Fibroblast of lung (primary cell): Measurements from ENCODE around the gene SIK3. TPM values are rescaled to one million over a fixed set of nuclear protein-coding genes. Genes with fewer than 3 reads are reported as not detected.

Experiments
- DNase-seq, 2 donors: peaks; one replicate each; pipeline versions ENCODE4 v3.0.0 to v3.0.0-alpha.2; 2010; ENCODE audit warnings: low read depth in 2 of 2
- H2AFZ ChIP-seq: 2 replicates; pipeline ENCODE4 v1.5.1; 2012; ENCODE audit warnings: low read length, control low read depth, inconsistent platforms
- H3K27ac ChIP-seq: 2 replicates; pipeline ENCODE4 v1.5.1; 2011; ENCODE audit warnings: low read length, control low read depth; ENCODE audit not compliant: insufficient read depth
- H3K27me3 ChIP-seq: 2 replicates; pipeline ENCODE4 v1.5.1; 2011; ENCODE audit warnings: mild to moderate bottlenecking, low read length; ENCODE audit not compliant: control insufficient read depth, insufficient read depth
- H3K36me3 ChIP-seq: 2 replicates; pipeline ENCODE4 v1.5.1; 2011; ENCODE audit warnings: low read length; ENCODE audit not compliant: control insufficient read depth, insufficient read depth
- H3K4me1 ChIP-seq: 2 replicates; pipeline ENCODE4 v1.5.1; 2011; ENCODE audit warnings: low read length; ENCODE audit not compliant: control insufficient read depth, insufficient read depth; ENCODE audit errors: extremely low read depth
- H3K4me2 ChIP-seq: 2 replicates; pipeline ENCODE4 v1.5.1; 2011; ENCODE audit warnings: low read length, control low read depth; ENCODE audit not compliant: insufficient read depth; ENCODE audit errors: extremely low read depth
- H3K4me3 ChIP-seq, 4 experiments: fragments of 200-600 bp in 1 of 4; sonication (generic) in 1 of 4; replicated peaks in 1 of 4; 2 replicates each; pipeline ENCODE4 v1.5.1; 2011 to 2016; ENCODE audit warnings: low read length in 4 of 4, low read depth in 3 of 4, mild to moderate bottlenecking in 3 of 4, control low read depth in 2 of 4, inconsistent platforms in 1 of 4, mixed read lengths in 1 of 4; ENCODE audit not compliant: insufficient read depth in 1 of 4; ENCODE audit errors: control extremely low read depth in 1 of 4
- H3K79me2 ChIP-seq: 2 replicates; pipeline ENCODE4 v1.5.1; 2012; ENCODE audit warnings: mild to moderate bottlenecking, low read length, inconsistent platforms; ENCODE audit not compliant: control insufficient read depth, insufficient read depth
- H3K9ac ChIP-seq: 2 replicates; pipeline ENCODE4 v1.5.1; 2011; ENCODE audit warnings: mild to moderate bottlenecking, low read length, control low read depth; ENCODE audit not compliant: insufficient read depth
- H3K9me3 ChIP-seq: 2 replicates; pipeline ENCODE4 v1.5.1; 2012; ENCODE audit warnings: low read depth, low read length; ENCODE audit not compliant: control insufficient read depth, insufficient read depth
- H4K20me1 ChIP-seq: 2 replicates; pipeline ENCODE4 v1.5.1; 2011; ENCODE audit warnings: low read length; ENCODE audit not compliant: control insufficient read depth, insufficient read depth; ENCODE audit errors: extremely low read depth
- EZH2 ChIP-seq: IDR thresholded peaks from 2 replicates; pipeline ENCODE4 v1.5.1; 2012; ENCODE audit warnings: low read length, control low read depth, mild to moderate bottlenecking; ENCODE audit errors: missing control alignments
- polyA plus RNA-seq, 2 donors: library from polyadenylated mRNA; depleted of rRNA in 1 of 2; stranded (reverse) in 1 of 2; unstranded in 1 of 2; fragments of >200 nt; gene quantifications; 2 replicates each; pipeline ENCODE4 v1.2.1, GENCODE V29; 2011 to 2012; ENCODE audit warnings: missing spikeins in 1 of 2
- total RNA-seq: library from RNA; depleted of rRNA; stranded (reverse); fragments of >200 nt; gene quantifications from 2 replicates; pipeline ENCODE4 v1.2.1, GENCODE V29; 2014
- TF ChIP-seq, protein P1 (sequence below), 2 donors: IDR thresholded peaks in 1 of 2; conservative IDR thresholded peaks in 1 of 2; 1 replicate in 1 of 2; 2 replicates in 1 of 2; pipeline ENCODE4 v1.5.1; 2011 to 2012; ENCODE audit warnings: low read length in 2 of 2, control low read depth in 1 of 2, inconsistent platforms in 1 of 2, low read depth in 1 of 2, mild to moderate bottlenecking in 1 of 2

The SIK3 gene
- total and polyA plus RNA-seq, 2 donors (not counting 1 experiment from before 2014, with no cell fraction given): 7.1 to 22.8 TPM

DNA sequence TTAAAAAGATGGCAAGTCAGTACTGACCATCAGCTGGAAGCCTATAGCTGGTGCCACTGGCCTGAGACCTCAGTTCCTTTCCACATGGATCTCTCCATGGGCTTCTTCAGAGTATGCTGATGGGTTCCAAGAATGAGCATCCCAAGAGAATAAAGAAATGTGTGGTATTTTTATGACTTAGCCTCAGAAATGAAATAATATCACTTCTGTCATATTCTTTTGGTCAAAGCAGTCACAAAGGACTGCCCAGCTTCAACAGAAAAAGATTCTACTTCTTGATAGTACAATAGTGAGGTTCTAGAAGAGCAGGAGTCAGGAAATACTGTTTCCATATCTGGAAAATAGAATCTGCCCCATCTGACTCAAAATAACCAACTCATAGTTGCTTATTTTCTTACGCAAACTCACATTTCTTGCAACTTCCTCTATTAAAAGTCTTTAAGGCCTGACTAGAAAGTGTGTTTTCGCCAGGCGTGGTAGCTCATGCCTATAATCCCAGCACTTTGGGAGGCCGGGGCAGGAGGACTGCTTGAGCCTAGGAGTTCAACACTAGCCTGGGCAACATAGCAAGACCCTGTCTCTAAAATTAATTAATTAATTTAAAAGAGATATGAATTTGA is 116.9 kb downstream of the SIK3 start:
- Histone ChIP-seq H4K20me1 (no peaks in the 10 kb centered on the region), H3K27me3 (no peaks in the 10 kb centered on the region), H3K4me1 (peaks cover 21% of the 10 kb centered on the region), H3K79me2 (peaks cover 5% of the 10 kb centered on the region), H3K9ac (no peak overlapping the region), H3K27ac (no peak overlapping the region), H3K9me3 (no peaks in the 10 kb centered on the region), H3K36me3 (no peaks in the 10 kb centered on the region), H3K4me3 (no peak overlapping the region), H2AFZ (no peak overlapping the region), H3K4me2 (no peak overlapping the region)
- DNase-seq: no peak
- TF ChIP-seq, protein P1, sequence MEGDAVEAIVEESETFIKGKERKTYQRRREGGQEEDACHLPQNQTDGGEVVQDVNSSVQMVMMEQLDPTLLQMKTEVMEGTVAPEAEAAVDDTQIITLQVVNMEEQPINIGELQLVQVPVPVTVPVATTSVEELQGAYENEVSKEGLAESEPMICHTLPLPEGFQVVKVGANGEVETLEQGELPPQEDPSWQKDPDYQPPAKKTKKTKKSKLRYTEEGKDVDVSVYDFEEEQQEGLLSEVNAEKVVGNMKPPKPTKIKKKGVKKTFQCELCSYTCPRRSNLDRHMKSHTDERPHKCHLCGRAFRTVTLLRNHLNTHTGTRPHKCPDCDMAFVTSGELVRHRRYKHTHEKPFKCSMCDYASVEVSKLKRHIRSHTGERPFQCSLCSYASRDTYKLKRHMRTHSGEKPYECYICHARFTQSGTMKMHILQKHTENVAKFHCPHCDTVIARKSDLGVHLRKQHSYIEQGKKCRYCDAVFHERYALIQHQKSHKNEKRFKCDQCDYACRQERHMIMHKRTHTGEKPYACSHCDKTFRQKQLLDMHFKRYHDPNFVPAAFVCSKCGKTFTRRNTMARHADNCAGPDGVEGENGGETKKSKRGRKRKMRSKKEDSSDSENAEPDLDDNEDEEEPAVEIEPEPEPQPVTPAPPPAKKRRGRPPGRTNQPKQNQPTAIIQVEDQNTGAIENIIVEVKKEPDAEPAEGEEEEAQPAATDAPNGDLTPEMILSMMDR (conservative IDR thresholded peaks at IDR 0.05 in 1 of 2, IDR thresholded peaks at IDR 0.05 in 1 of 2; ENCODE audit: low read depth in 1 of 2, low read length in 2 of 2): no peak

- Histone ChIP-seq H3K27ac (no peak overlapping the region), H3K9me3 (no peaks in the 10 kb centered on the region), H4K20me1 (no peaks in the 10 kb centered on the region), H3K79me2 (peaks cover 3% of the 10 kb centered on the region), H3K9ac (no peak overlapping the region), H3K4me3 (no peak overlapping the region), H3K4me2 (no peak overlapping the region), H3K4me1 (peaks cover 12% of the 10 kb centered on the region), H3K27me3 (no peaks in the 10 kb centered on the region), H3K36me3 (no peaks in the 10 kb centered on the region), H2AFZ (no peak overlapping the region)
- no peak for TF ChIP-seq EZH2
- TF ChIP-seq, protein P1 (conservative IDR thresholded peaks at IDR 0.05 in 1 of 2, IDR thresholded peaks at IDR 0.05 in 1 of 2; ENCODE audit: low read depth in 1 of 2, low read length in 2 of 2): no peak
- DNase-seq: no peak
These were observed 118.0 kb downstream of the SIK3 start for GRCh38 chr11:116980136-116980793.

DNA sequence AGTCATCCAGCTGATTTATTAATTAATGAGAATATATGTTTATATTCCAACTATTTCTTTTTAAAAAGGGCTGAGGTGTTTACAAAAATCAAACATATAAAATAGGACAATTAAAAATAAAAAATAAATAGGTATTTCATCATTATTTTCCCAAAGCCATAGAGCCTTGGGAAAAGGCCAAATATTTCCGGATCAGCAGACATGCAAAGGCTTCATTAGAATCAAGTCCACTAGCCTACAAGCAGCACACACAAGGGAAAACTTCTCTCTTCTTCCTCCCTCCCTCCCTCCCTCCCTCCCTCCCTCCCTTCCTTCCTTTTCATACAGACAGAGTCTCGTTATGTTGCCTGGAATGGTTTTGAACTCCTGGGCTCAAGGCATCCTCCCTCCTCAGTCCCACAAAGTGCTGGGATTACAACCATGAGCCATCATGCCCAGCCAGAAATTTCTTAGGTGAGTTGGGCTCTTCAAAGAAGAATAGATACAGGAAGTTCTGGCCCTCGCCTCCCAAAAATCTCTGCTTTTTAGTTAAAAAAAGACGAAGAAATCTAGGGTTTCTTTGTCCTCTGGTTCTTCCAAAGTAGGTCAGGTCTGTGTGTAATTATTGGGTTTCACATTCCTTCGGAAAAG is 121.2 kb downstream of the SIK3 start:
- H3K9ac ChIP-seq: no peak overlapping the region
- peak; percentile 20 to 22 for DNase-seq
- H3K27me3 ChIP-seq: no peaks in the 10 kb centered on the region
- H3K27ac ChIP-seq: no peak overlapping the region
- no peak for TF ChIP-seq EZH2
- H4K20me1 ChIP-seq: no peaks in the 10 kb centered on the region
- peaks cover 2% of the 10 kb centered on the region for H3K79me2 ChIP-seq
- H3K36me3 ChIP-seq: no peaks in the 10 kb centered on the region
- H3K4me1 ChIP-seq: no peaks in the 10 kb centered on the region
- no peak overlapping the region for H3K4me3 ChIP-seq
- no peak overlapping the region for H3K4me2 ChIP-seq
- H2AFZ ChIP-seq: no peak overlapping the region
- no peaks in the 10 kb centered on the region for H3K9me3 ChIP-seq
